ENCODE results near the gene ZP4. TPM values are rescaled to one million over a fixed set of nuclear protein-coding genes. Genes with fewer than 3 reads are reported as not detected.

ZP4 gene
- total and polyA plus RNA-seq, 2 of the 8 experiments (the other 6 are each of a cell fraction or from before 2014, with no cell fraction given): not detected

GRCh38 chr1:237884237-237884636, 6.5 kb downstream of the ZP4 start:
- POLR2A ChIA-PET (ENCODE audit: partially characterized antibody): no interaction called here
- H3K36me3 ChIP-seq (ENCODE audit: control insufficient read depth in 2 of 4, insufficient read depth in 4 of 4, low read length in 3 of 4): no peaks in the 10 kb centered on the region

More at GRCh38 chr1:237884237-237884636, 6.5 kb downstream of the ZP4 start:
- Histone ChIP-seq H3K14ac (ENCODE audit: insufficient read length) (no peak overlapping the region), H3K4ac (replicated peaks; ENCODE audit: insufficient read length, low read depth, low read length) (no peak overlapping the region), H2AFZ (ENCODE audit: low read length) (no peak overlapping the region), H3K9me3 (ENCODE audit: insufficient read depth in 2 of 2, low read depth in 1 of 2, low read length in 1 of 2) (no peaks in the 10 kb centered on the region), H3K9ac (replicated peaks in 1 of 4; ENCODE audit: extremely low read depth in 1 of 4, low read depth in 3 of 4, low read length in 3 of 4) (no peak overlapping the region), H3K79me1 (ENCODE audit: low read depth, low read length) (no peaks in the 10 kb centered on the region), H3K4me3 (ENCODE audit: extremely low read depth in 1 of 4, insufficient read depth in 2 of 4, low read depth in 3 of 4, low read length in 4 of 4) (no peak overlapping the region), H3K27ac (ENCODE audit: low read depth, low read length) (no peak overlapping the region), H2BK15ac (ENCODE audit: low read length) (no peak overlapping the region), H3K56ac (replicated peaks; ENCODE audit: insufficient read length, low read depth, low read length) (no peak overlapping the region), H3K79me2 (ENCODE audit: control insufficient read depth in 1 of 2, insufficient read depth in 2 of 2, low read length in 2 of 2) (no peaks in the 10 kb centered on the region), H4K8ac (ENCODE audit: extremely low read depth, insufficient read depth, low read length) (no peak overlapping the region), H3K18ac (ENCODE audit: extremely low read depth, low read length) (no peak overlapping the region), H3K4me1 (replicated peaks in 1 of 4; ENCODE audit: control insufficient read depth in 3 of 4, insufficient read depth in 4 of 4, low read length in 3 of 4) (no peaks in the 10 kb centered on the region), H3K23ac (ENCODE audit: insufficient read length) (no peak overlapping the region), H4K91ac (replicated peaks; ENCODE audit: insufficient read length, low read length) (no peak overlapping the region), H2BK120ac (replicated peaks; ENCODE audit: low read depth, low read length) (no peak overlapping the region), H4K20me1 (replicated peaks in 1 of 2; ENCODE audit: control insufficient read depth in 1 of 2, insufficient read depth in 2 of 2, low read length in 2 of 2) (no peaks in the 10 kb centered on the region), H4K5ac (ENCODE audit: insufficient read length, low read depth, low read length) (no peak overlapping the region), H3K23me2 (ENCODE audit: low read depth, low read length) (no peaks in the 10 kb centered on the region; the same call in 1 of the 2 replicates), H2AK5ac (ENCODE audit: low read depth, low read length) (no peak overlapping the region), H3K4me2 (ENCODE audit: insufficient read depth in 1 of 2, low read depth in 2 of 2, low read length in 2 of 2) (no peak overlapping the region), H3K27me3 (replicated peaks in 1 of 4; ENCODE audit: control insufficient read depth in 3 of 4, extremely low read depth in 1 of 4, insufficient read depth in 3 of 4, low read length in 3 of 4) (no peaks in the 10 kb centered on the region), H2BK12ac (ENCODE audit: low read depth, low read length) (no peak overlapping the region), H2BK20ac (ENCODE audit: low read length) (no peak overlapping the region), H2BK5ac (ENCODE audit: low read depth, low read length) (no peak overlapping the region)
- DNase-seq (ENCODE audit: low read depth in 1 of 2, low spot score in 2 of 2) (no peak), FAIRE-seq (no peak)
- WGBS, 2 experiments (ENCODE audit: extremely low coverage in 1 of 2, insufficient coverage in 1 of 2, insufficient read length in 1 of 2, insufficient replicate concordance in 2 of 2, low coverage in 1 of 2, low lambda C conversion rate in 2 of 2, missing lambda C conversion rate in 1 of 2): 88% methylated on average over 2 of the region's 2 CpGs; no CpG with 5 or more reads in 1 of the 2 experiments
- CTCF ChIA-PET (ENCODE audit: partially characterized antibody): interaction anchor here (0.8 kb wide), 1 partner anchor 124 kb away, joined by 3 read pairs; no protein-coding TSS in a partner anchor
- TF ChIP-seq CBX5 (IDR thresholded peaks at IDR 0.05; ENCODE audit: low read depth, low read length): no peak
- no peak for TF ChIP-seq KDM5A (IDR thresholded peaks at IDR 0.05; ENCODE audit: low read length)
